HepG2 (cell line): ENCODE measurements around the gene PPFIA4. TPM values are rescaled to one million over a fixed set of nuclear protein-coding genes. Genes with fewer than 3 reads are reported as not detected.

Source experiments
- ATAC-seq: fragments of 200-7000 bp; cut with Tn5 transposase; 3 replicates; pipeline ENCODE4 v1.9.1; 2020; ENCODE audit warnings: mild to moderate bottlenecking, moderate library complexity
- BruUV-seq: library from RNA; stranded (reverse); fragments of 400-500 nt; replicated peaks from 2 replicates; lab custom pipeline; 2021; lab: Mats Ljungman, UMichigan
- CTCF ChIA-PET: fragments of 300-600 bp; formaldehyde crosslinking; extraction: SDS; loops from one replicate; lab custom pipeline; 2021; ENCODE audit warnings: low total read pairs, inconsistent platforms, low intra/inter-chr PET ratio; lab: Yijun Ruan, JAX
- POLR2A ChIA-PET: fragments of 350-600 bp; sonication (Branson Sonifier 250); formaldehyde crosslinking; loops from one replicate; lab custom pipeline; 2020; ENCODE audit warnings: antibody characterized with exemption, inconsistent platforms; lab: Yijun Ruan, JAX
- DNase-seq: peaks from one replicate; pipeline ENCODE4 v3.0.0-alpha.2; 2015; ENCODE audit warnings: low spot score
- FAIRE-seq: peaks from 3 replicates; lab custom pipeline; 2011; peaks lifted over from hg19 to GRCh38; lab: Jason Lieb, UNC
- H2AFZ ChIP-seq: one replicate; pipeline ENCODE4 v1.6.1; 2011; ENCODE audit warnings: low read length, inconsistent platforms
- H3K27ac ChIP-seq: fragments of 300-600 bp; 3 replicates; pipeline ENCODE4 v1.8.0; 2011; ENCODE audit warnings: mixed run types, mild to moderate bottlenecking, mixed read lengths, low read length, inconsistent platforms; ENCODE audit not compliant: insufficient read depth; ENCODE audit errors: extremely low read length
- H3K27me3 ChIP-seq, 2 experiments: fragments of 200-600 bp in 1 of 2; 2 replicates in 1 of 2; 3 replicates in 1 of 2; pipeline versions ENCODE4 v1.6.0 to v1.8.0; 2011; ENCODE audit warnings: low read length in 2 of 2, mild to moderate bottlenecking in 2 of 2, moderate library complexity in 2 of 2, inconsistent platforms in 1 of 2; ENCODE audit not compliant: insufficient read depth in 2 of 2, control insufficient read depth in 1 of 2
- H3K36me3 ChIP-seq, 2 experiments: fragments of 200-600 bp in 1 of 2; replicated peaks in 1 of 2; 2 replicates in 1 of 2; 3 replicates in 1 of 2; pipeline versions ENCODE4 v1.5.1 to v1.8.0; 2011; ENCODE audit warnings: low read length in 2 of 2, inconsistent platforms in 1 of 2; ENCODE audit not compliant: insufficient read depth in 2 of 2, control insufficient read depth in 1 of 2
- H3K4me1 ChIP-seq: 2 replicates; pipeline ENCODE4 v1.5.1; 2012; ENCODE audit warnings: low read length, inconsistent platforms; ENCODE audit not compliant: insufficient read depth
- H3K4me2 ChIP-seq: 2 replicates; pipeline ENCODE4 v1.6.0; 2011; ENCODE audit warnings: low read depth, low read length, inconsistent platforms
- H3K4me3 ChIP-seq, 3 experiments: fragments of 200-600 bp in 1 of 3; sonication (generic), shearing (Covaris generic) in 1 of 3; replicated peaks in 1 of 3; 2 replicates each; pipeline ENCODE4 v1.5.1; 2011 to 2016; ENCODE audit warnings: low read length in 3 of 3, inconsistent platforms in 2 of 3, low read depth in 2 of 3, mild to moderate bottlenecking in 2 of 3, control low read depth in 1 of 3, mixed read lengths in 1 of 3; ENCODE audit not compliant: insufficient read depth in 1 of 3
- H3K79me2 ChIP-seq: one replicate; pipeline ENCODE4 v1.6.1; 2011; ENCODE audit warnings: low read length, inconsistent platforms; ENCODE audit not compliant: insufficient read depth
- H3K9ac ChIP-seq: 2 replicates; pipeline ENCODE4 v1.6.0; 2011; ENCODE audit warnings: mild to moderate bottlenecking, low read depth, low read length, inconsistent platforms; ENCODE audit not compliant: insufficient read depth
- H3K9me3 ChIP-seq: 2 replicates; pipeline ENCODE4 v1.5.1; 2012; ENCODE audit warnings: mild to moderate bottlenecking, low read length
- H4K20me1 ChIP-seq: 2 replicates; pipeline ENCODE4 v1.6.0; 2011; ENCODE audit warnings: inconsistent platforms, mild to moderate bottlenecking, low read length, moderate library complexity; ENCODE audit not compliant: insufficient read depth
- AHR ChIP-seq: IDR thresholded peaks from 2 replicates; pipeline ENCODE4 v1.6.1; 2018; ENCODE audit warnings: missing genetic modification reagents, missing compliant biosample characterization
- CC2D1A ChIP-seq: sonication (generic); formaldehyde crosslinking; IDR thresholded peaks from 2 replicates; pipeline ENCODE4 v1.8.1; 2023; ENCODE audit warnings: mild to moderate bottlenecking, missing genetic modification reagents
- HNRNPH1 ChIP-seq: fragments of 200-400 bp; formaldehyde crosslinking; optimal IDR thresholded peaks from 2 replicates; pipeline ENCODE3; 2017; ENCODE audit warnings: mild to moderate bottlenecking, low read depth, low read length
- NR2F2 ChIP-seq: IDR thresholded peaks from 2 replicates; pipeline ENCODE4 v1.6.1; 2012; ENCODE audit warnings: low read depth, inconsistent platforms, borderline replicate concordance
- PRDM15 ChIP-seq: sonication (generic); formaldehyde crosslinking; IDR thresholded peaks from 2 replicates; pipeline ENCODE4 v1.4.0; 2020; ENCODE audit warnings: missing genetic modification reagents
- RAD21 ChIP-seq: fragments of 450-650 bp; formaldehyde crosslinking; IDR thresholded peaks from 2 replicates; pipeline ENCODE4 v1.5.0; 2020; ENCODE audit warnings: mild to moderate bottlenecking
- RNF2 ChIP-seq: fragments of 450-650 bp; conservative IDR thresholded peaks from 2 replicates; pipeline ENCODE4 v1.6.1; 2016; ENCODE audit warnings: low read depth
- SYNCRIP ChIP-seq: fragments of 200-400 bp; formaldehyde crosslinking; IDR thresholded peaks from 2 replicates; pipeline ENCODE4 v1.6.1; 2018; ENCODE audit warnings: mild to moderate bottlenecking, low read depth, low read length; ENCODE audit not compliant: insufficient read depth
- TSC22D2 ChIP-seq: sonication (generic); formaldehyde crosslinking; IDR thresholded peaks from 2 replicates; pipeline ENCODE4 v1.5.1; 2020; ENCODE audit warnings: missing genetic modification reagents, mild to moderate bottlenecking, borderline replicate concordance
- ZNF775 ChIP-seq: sonication (generic); formaldehyde crosslinking; IDR thresholded peaks from 2 replicates; pipeline ENCODE4 v1.4.0; 2020; ENCODE audit warnings: missing genetic modification reagents, mild to moderate bottlenecking, moderate library complexity, borderline replicate concordance
- WGBS: methylation state at CpG from one replicate; pipeline ENCODE4 v1.1.6; 2017; ENCODE audit warnings: low lambda C conversion rate; 5-methylcytosine and 5-hydroxymethylcytosine counted together
- in situ Hi-C: cut with HindIII; loops from 2 replicates; pipeline ENCODE4 v1.10.0; 2017; ENCODE audit warnings: low pct_unique_long_range_greater_than_20kb; ENCODE audit not compliant: extremely low pct_ligation_motif_present
- intact Hi-C: fragments of 100-400 bp; cut with micrococcal nuclease; formaldehyde crosslinking; loops from one replicate; pipeline ENCODE4 v1.10.0; 2022; ENCODE audit not compliant: unreplicated experiment
- polyA plus RNA-seq, 8 experiments: library from polyadenylated mRNA; depleted of rRNA in 3 of 8; stranded (reverse) in 7 of 8; unstranded in 1 of 8; fragments of >200 nt; fragmentation: Illumina TruSeq in 4 of 8; extraction: Trizol in 4 of 8; gene quantifications; 2 replicates each; pipeline versions ENCODE4 v1.2.1 to v1.2.3, GENCODE V29; 2011 to 2016; ENCODE audit warnings: low read depth in 4 of 8, missing spikeins in 1 of 8, mixed read lengths in 1 of 8; ENCODE audit not compliant: insufficient read depth in 1 of 8
- total RNA-seq, 5 experiments: library from RNA; depleted of rRNA; stranded (reverse); fragments of >200 nt; fragmentation: Illumina TruSeq; extraction: Trizol; gene quantifications; 2 replicates each; pipeline ENCODE4 v1.2.3, GENCODE V29; 2016; ENCODE audit warnings: low read depth in 1 of 5

The PPFIA4 gene
- total and polyA plus RNA-seq, 2 of the 13 experiments (the other 11 are each of a cell fraction or from before 2014, with no cell fraction given), result 6.4 TPM; not detected in 1

- TF ChIP-seq PRDM15 (CRISPR knock-in tag), result no peak
- no peak for TF ChIP-seq AHR (CRISPR knock-in tag)
- no peak for TF ChIP-seq TSC22D2 (CRISPR knock-in tag)
- TF ChIP-seq RNF2, result no peak
- no peak for TF ChIP-seq HNRNPH1
- TF ChIP-seq SYNCRIP, result no peak
- TF ChIP-seq ZNF775 (CRISPR knock-in tag), result no peak
- TF ChIP-seq, all 625 proteins: peak for 0
These were observed 46.6 kb downstream of the PPFIA4 start (continued) for GRCh38 chr1:203072911-203073310.

- POLR2A ChIA-PET, result no interaction called here
- intact Hi-C loops, result no loop called here
- H3K9me3 ChIP-seq, result no peaks in the 10 kb centered on the region
- no peaks in the 10 kb centered on the region for H3K36me3 ChIP-seq
- H3K27me3 ChIP-seq, result peaks cover 0 to 5% of the 10 kb centered on the region in 2 experiments; a peak in 1 of 5 replicates
- in situ Hi-C loops, result no loop called here
- H3K4me3 ChIP-seq, result no peak overlapping the region
- H3K9ac ChIP-seq, result no peak overlapping the region
- DNase-seq, result no peak
- CTCF ChIA-PET, result no interaction called here
- TF ChIP-seq CC2D1A (CRISPR knock-in tag) (no peak), NR2F2 (no peak), RAD21 (no peak)
- WGBS, result 45% methylated on average over 2 of the region's 2 CpGs
- no peak for FAIRE-seq
- H3K27ac ChIP-seq, result no peak overlapping the region
- no peak overlapping the region for H3K4me2 ChIP-seq
- H3K79me2 ChIP-seq, result no peaks in the 10 kb centered on the region
- no peaks in the 10 kb centered on the region for H4K20me1 ChIP-seq
- no peaks in the 10 kb centered on the region for H3K4me1 ChIP-seq
- H2AFZ ChIP-seq, result no peak overlapping the region
- no TSS peak for BruUV-seq
- ATAC-seq, result no peak
These were observed 47.2 kb downstream of the PPFIA4 start for GRCh38 chr1:203073469-203073868.
